PFSK-1 (cell line): ENCODE measurements around the gene HOXA13.

Source experiments
- POLR2AphosphoS5 ChIP-seq: IDR thresholded peaks from 2 replicates; pipeline ENCODE4 v1.6.1; 2012; ENCODE audit warnings: low read depth, mild to moderate bottlenecking, control low read depth, low read length, moderate library complexity
- SIN3A ChIP-seq: IDR thresholded peaks from 2 replicates; pipeline ENCODE4 v1.6.1; 2012; ENCODE audit warnings: mild to moderate bottlenecking, low read length, moderate library complexity, borderline replicate concordance; ENCODE audit not compliant: insufficient read depth
- TAF1 ChIP-seq: IDR thresholded peaks from 2 replicates; pipeline ENCODE4 v1.6.1; 2012; ENCODE audit warnings: low read length, control low read depth, borderline replicate concordance; ENCODE audit not compliant: insufficient read depth
- TF ChIP-seq, protein P1 (sequence below), 2 experiments: IDR thresholded peaks; 2 replicates each; pipeline versions ENCODE4 v1.6.1 to v1.8.0; 2011 to 2012; ENCODE audit warnings: low read depth in 2 of 2, low read length in 2 of 2, control low read depth in 1 of 2, inconsistent platforms in 1 of 2, mild to moderate bottlenecking in 1 of 2, moderate library complexity in 1 of 2; ENCODE audit not compliant: insufficient read depth in 1 of 2

GRCh38 chr7:27189295-27189996 lies 10.4 kb downstream of the HOXA13 start:
- TF ChIP-seq POLR2AphosphoS5 (no peak), SIN3A (no peak), TAF1 (no peak)
- TF ChIP-seq, protein P1, sequence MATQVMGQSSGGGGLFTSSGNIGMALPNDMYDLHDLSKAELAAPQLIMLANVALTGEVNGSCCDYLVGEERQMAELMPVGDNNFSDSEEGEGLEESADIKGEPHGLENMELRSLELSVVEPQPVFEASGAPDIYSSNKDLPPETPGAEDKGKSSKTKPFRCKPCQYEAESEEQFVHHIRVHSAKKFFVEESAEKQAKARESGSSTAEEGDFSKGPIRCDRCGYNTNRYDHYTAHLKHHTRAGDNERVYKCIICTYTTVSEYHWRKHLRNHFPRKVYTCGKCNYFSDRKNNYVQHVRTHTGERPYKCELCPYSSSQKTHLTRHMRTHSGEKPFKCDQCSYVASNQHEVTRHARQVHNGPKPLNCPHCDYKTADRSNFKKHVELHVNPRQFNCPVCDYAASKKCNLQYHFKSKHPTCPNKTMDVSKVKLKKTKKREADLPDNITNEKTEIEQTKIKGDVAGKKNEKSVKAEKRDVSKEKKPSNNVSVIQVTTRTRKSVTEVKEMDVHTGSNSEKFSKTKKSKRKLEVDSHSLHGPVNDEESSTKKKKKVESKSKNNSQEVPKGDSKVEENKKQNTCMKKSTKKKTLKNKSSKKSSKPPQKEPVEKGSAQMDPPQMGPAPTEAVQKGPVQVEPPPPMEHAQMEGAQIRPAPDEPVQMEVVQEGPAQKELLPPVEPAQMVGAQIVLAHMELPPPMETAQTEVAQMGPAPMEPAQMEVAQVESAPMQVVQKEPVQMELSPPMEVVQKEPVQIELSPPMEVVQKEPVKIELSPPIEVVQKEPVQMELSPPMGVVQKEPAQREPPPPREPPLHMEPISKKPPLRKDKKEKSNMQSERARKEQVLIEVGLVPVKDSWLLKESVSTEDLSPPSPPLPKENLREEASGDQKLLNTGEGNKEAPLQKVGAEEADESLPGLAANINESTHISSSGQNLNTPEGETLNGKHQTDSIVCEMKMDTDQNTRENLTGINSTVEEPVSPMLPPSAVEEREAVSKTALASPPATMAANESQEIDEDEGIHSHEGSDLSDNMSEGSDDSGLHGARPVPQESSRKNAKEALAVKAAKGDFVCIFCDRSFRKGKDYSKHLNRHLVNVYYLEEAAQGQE (IDR thresholded peaks at IDR 0.05; ENCODE audit: insufficient read depth in 1 of 2, low read depth in 2 of 2, low read length in 2 of 2) = no peak
